Esophagus mucosa (tissue), 1 donor: ENCODE data around the gene RAD18. TPM values are rescaled to one million over a fixed set of nuclear protein-coding genes. Genes with fewer than 3 reads are reported as not detected.

Source experiments
- ATAC-seq: fragments of 200-7000 bp; cut with Tn5 transposase; one replicate; pipeline ENCODE4 v1.9.1; 2020
- total RNA-seq: library from RNA; stranded (reverse); gene quantifications from one replicate; pipeline ENCODE4 v1.2.4, GENCODE V29; 2023
- donor health status: DM: yes; HTN: yes; CAD: no.

Gene RAD18
- total RNA-seq, 1 donor from 2014 or later = 9.4 TPM

GRCh38 chr3:8864402-8865350, 98.6 kb downstream of the RAD18 start:
- ATAC-seq = no peak

- ATAC-seq = no peak
Observed at GRCh38 chr3:8863891-8864290, 99.4 kb downstream of the RAD18 start.

- ATAC-seq = no peak
Observed at GRCh38 chr3:8857720-8858367, 105.4 kb downstream of the RAD18 start.

GRCh38 chr3:8856721-8857120, 106.6 kb downstream of the RAD18 start:
- ATAC-seq = no peak

- no peak for ATAC-seq
Observed at GRCh38 chr3:8856071-8856470, 107.2 kb downstream of the RAD18 start.

- ATAC-seq = no peak
Observed at GRCh38 chr3:8854656-8855055, 108.6 kb downstream of the RAD18 start.

- ATAC-seq = no peak
Observed at GRCh38 chr3:8853081-8853480, 110.2 kb downstream of the RAD18 start.

GRCh38 chr3:8852511-8852910, 110.8 kb downstream of the RAD18 start:
- no peak for ATAC-seq

- no peak for ATAC-seq
Observed at GRCh38 chr3:8851703-8852102, 111.6 kb downstream of the RAD18 start.

GRCh38 chr3:8848696-8849131, 114.6 kb downstream of the RAD18 start:
- no peak for ATAC-seq

GRCh38 chr3:8847317-8847716, 116.0 kb downstream of the RAD18 start:
- no peak for ATAC-seq

- no peak for ATAC-seq
Observed at GRCh38 chr3:8846176-8846575, 117.1 kb downstream of the RAD18 start.

GRCh38 chr3:8845641-8846040, 117.6 kb downstream of the RAD18 start:
- ATAC-seq = no peak

- no peak for ATAC-seq
Observed at GRCh38 chr3:8843347-8843746, 119.9 kb downstream of the RAD18 start.

GRCh38 chr3:8842293-8842692, 121.0 kb downstream of the RAD18 start:
- ATAC-seq = no peak

GRCh38 chr3:8841472-8841871, 121.8 kb downstream of the RAD18 start:
- ATAC-seq = no peak

- no peak for ATAC-seq
Observed at GRCh38 chr3:8840556-8840955, 122.7 kb downstream of the RAD18 start.

GRCh38 chr3:8839607-8840325, 123.5 kb downstream of the RAD18 start:
- ATAC-seq = no peak

- no peak for ATAC-seq
Observed at GRCh38 chr3:8838765-8839423, 124.4 kb downstream of the RAD18 start.

GRCh38 chr3:8838234-8838633, 125.0 kb downstream of the RAD18 start:
- no peak for ATAC-seq

GRCh38 chr3:8837162-8837561, 126.1 kb downstream of the RAD18 start:
- ATAC-seq = peak; percentile 61

GRCh38 chr3:8836096-8836495, 127.2 kb downstream of the RAD18 start:
- no peak for ATAC-seq

GRCh38 chr3:8835385-8835784, 127.9 kb downstream of the RAD18 start:
- ATAC-seq = no peak
